Measurements from ENCODE around the gene DBNL.
"Not testable (repeated sequence)": the region's sequence is repeated elsewhere in the genome, so short reads cannot be mapped to it uniquely, and the experiment has no call there.

DNA sequence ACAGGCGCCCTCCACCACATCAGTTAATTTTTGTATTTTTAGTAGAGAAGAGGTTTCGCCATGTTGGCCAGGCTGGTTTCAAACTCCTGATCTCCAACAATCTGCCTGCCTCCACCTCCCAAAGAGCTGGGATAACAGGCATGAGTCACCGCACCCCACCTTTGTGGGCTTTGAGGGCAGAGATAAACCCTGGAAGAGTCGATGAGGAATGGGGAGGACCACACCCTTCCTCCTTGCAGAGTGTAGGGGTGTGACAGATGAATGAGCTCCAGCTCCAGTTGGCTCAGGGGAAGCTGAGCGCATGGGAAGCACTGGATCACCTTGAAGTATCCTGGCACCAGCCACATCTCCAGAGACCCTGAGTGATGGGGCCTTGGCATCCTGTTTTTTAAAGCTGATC, 14.5 kb upstream of the DBNL start:
- TF ChIP-seq TAF1 (conservative IDR thresholded peaks at IDR 0.05); RAD21 (IDR thresholded peaks at IDR 0.05); ATF3 (IDR thresholded peaks at IDR 0.05); FOXA1 (IDR thresholded peaks at IDR 0.05); YY1 (IDR thresholded peaks at IDR 0.05); GABPA (IDR thresholded peaks at IDR 0.05 in 1 of 2, conservative IDR thresholded peaks at IDR 0.05 in 1 of 2); EGR1 (IDR thresholded peaks at IDR 0.05; ENCODE audit: low read depth in 2 of 2); NR2F2 (IDR thresholded peaks at IDR 0.05); HNF4A (conservative IDR thresholded peaks at IDR 0.05); RXRA (IDR thresholded peaks at IDR 0.05); SP1 (IDR thresholded peaks at IDR 0.05): not testable (repeated sequence)
- TF ChIP-seq, protein P1, sequence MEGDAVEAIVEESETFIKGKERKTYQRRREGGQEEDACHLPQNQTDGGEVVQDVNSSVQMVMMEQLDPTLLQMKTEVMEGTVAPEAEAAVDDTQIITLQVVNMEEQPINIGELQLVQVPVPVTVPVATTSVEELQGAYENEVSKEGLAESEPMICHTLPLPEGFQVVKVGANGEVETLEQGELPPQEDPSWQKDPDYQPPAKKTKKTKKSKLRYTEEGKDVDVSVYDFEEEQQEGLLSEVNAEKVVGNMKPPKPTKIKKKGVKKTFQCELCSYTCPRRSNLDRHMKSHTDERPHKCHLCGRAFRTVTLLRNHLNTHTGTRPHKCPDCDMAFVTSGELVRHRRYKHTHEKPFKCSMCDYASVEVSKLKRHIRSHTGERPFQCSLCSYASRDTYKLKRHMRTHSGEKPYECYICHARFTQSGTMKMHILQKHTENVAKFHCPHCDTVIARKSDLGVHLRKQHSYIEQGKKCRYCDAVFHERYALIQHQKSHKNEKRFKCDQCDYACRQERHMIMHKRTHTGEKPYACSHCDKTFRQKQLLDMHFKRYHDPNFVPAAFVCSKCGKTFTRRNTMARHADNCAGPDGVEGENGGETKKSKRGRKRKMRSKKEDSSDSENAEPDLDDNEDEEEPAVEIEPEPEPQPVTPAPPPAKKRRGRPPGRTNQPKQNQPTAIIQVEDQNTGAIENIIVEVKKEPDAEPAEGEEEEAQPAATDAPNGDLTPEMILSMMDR (IDR thresholded peaks at IDR 0.05; ENCODE audit: low read depth, low read length, missing input control), result not testable (repeated sequence)
- TF ChIP-seq, protein P2, sequence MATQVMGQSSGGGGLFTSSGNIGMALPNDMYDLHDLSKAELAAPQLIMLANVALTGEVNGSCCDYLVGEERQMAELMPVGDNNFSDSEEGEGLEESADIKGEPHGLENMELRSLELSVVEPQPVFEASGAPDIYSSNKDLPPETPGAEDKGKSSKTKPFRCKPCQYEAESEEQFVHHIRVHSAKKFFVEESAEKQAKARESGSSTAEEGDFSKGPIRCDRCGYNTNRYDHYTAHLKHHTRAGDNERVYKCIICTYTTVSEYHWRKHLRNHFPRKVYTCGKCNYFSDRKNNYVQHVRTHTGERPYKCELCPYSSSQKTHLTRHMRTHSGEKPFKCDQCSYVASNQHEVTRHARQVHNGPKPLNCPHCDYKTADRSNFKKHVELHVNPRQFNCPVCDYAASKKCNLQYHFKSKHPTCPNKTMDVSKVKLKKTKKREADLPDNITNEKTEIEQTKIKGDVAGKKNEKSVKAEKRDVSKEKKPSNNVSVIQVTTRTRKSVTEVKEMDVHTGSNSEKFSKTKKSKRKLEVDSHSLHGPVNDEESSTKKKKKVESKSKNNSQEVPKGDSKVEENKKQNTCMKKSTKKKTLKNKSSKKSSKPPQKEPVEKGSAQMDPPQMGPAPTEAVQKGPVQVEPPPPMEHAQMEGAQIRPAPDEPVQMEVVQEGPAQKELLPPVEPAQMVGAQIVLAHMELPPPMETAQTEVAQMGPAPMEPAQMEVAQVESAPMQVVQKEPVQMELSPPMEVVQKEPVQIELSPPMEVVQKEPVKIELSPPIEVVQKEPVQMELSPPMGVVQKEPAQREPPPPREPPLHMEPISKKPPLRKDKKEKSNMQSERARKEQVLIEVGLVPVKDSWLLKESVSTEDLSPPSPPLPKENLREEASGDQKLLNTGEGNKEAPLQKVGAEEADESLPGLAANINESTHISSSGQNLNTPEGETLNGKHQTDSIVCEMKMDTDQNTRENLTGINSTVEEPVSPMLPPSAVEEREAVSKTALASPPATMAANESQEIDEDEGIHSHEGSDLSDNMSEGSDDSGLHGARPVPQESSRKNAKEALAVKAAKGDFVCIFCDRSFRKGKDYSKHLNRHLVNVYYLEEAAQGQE (IDR thresholded peaks at IDR 0.05), result not testable (repeated sequence)
- TF ChIP-seq, protein P3, sequence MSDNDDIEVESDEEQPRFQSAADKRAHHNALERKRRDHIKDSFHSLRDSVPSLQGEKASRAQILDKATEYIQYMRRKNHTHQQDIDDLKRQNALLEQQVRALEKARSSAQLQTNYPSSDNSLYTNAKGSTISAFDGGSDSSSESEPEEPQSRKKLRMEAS (IDR thresholded peaks at IDR 0.05), result not testable (repeated sequence)

Data from liver (tissue), 3 donors.